Heart right ventricle (tissue), 16 donors: ENCODE measurements around the gene RAB25. TPM values are rescaled to one million over a fixed set of nuclear protein-coding genes. Genes with fewer than 3 reads are reported as not detected.

Experiments used
- ATAC-seq, 8 donors: fragments of 200-7000 bp; cut with Tn5 transposase; one replicate each; pipeline ENCODE4 v1.9.1; 2020; ENCODE audit warnings: mild to moderate bottlenecking in 8 of 8, moderate library complexity in 8 of 8, moderate number of reproducible peaks in 1 of 8
- DNase-seq, 2 donors: peaks; one replicate each; pipeline ENCODE4 v3.0.0-alpha.2; 2020
- H3K27ac ChIP-seq, 10 donors: fragments of 200-600 bp; sonication (generic) in 2 of 10; one replicate each; pipeline versions ENCODE4 v1.5.0 to v1.8.0; 2020 to 2022; ENCODE audit warnings: mild to moderate bottlenecking in 3 of 10
- H3K27me3 ChIP-seq, 7 donors: fragments of 200-600 bp; one replicate each; pipeline ENCODE4 v1.8.0; 2021 to 2022; ENCODE audit warnings: mild to moderate bottlenecking in 2 of 7
- H3K36me3 ChIP-seq, 9 donors: fragments of 200-600 bp; sonication (generic) in 1 of 9; one replicate each; pipeline versions ENCODE4 v1.5.0 to v1.8.0; 2020 to 2022; ENCODE audit warnings: mild to moderate bottlenecking in 2 of 9
- H3K4me1 ChIP-seq, 9 donors: fragments of 200-600 bp; sonication (generic) in 1 of 9; one replicate each; pipeline versions ENCODE4 v1.5.0 to v1.8.0; 2020 to 2022; ENCODE audit warnings: mild to moderate bottlenecking in 4 of 9
- H3K4me3 ChIP-seq, 10 donors: fragments of 200-600 bp; sonication (generic) in 2 of 10; one replicate each; pipeline versions ENCODE4 v1.5.0 to v1.8.0; 2020 to 2022; ENCODE audit warnings: mild to moderate bottlenecking in 7 of 10, moderate library complexity in 2 of 10
- H3K9me3 ChIP-seq, 11 donors: fragments of 200-600 bp in 10 of 11; sonication (generic) in 2 of 11; one replicate each; pipeline versions ENCODE4 v1.5.0 to v1.8.0; 2013 to 2022; ENCODE audit warnings: mild to moderate bottlenecking in 2 of 11, control low read depth in 1 of 11, moderate library complexity in 1 of 11
- CTCF ChIP-seq, 9 donors: fragments of 200-600 bp; sonication (generic) in 2 of 9; IDR thresholded peaks; one replicate each; pipeline versions ENCODE4 v1.5.0 to v1.8.0; 2021 to 2022; ENCODE audit warnings: antibody characterized with exemption in 9 of 9, mild to moderate bottlenecking in 5 of 9, moderate library complexity in 1 of 9
- WGBS, 2 donors: extraction: QIAGEN DNeasy Blood & Tissue Kit; methylation state at CpG; one replicate each; pipeline ENCODE4 v1.1.7; 2013; ENCODE audit warnings: inconsistent platforms in 1 of 2; 5-methylcytosine and 5-hydroxymethylcytosine counted together
- intact Hi-C, 10 donors: fragments of 100-400 bp; cut with DNase I; formaldehyde crosslinking; loops; one replicate each; pipeline versions ENCODE4 v1.11.1 to v1.14.2; 2022
- polyA plus RNA-seq, 2 donors: library from polyadenylated mRNA; stranded (reverse); fragments of 200-250 nt; gene quantifications; one replicate each; pipeline ENCODE4 v1.2.3, GENCODE V29; 2013
- total RNA-seq, 10 donors: library from RNA; stranded (reverse); fragmentation: NEBNext Ultra II Directional in 3 of 10; extraction: Animal tissue kit (Norgen Biotek cat#: 25700) in 3 of 10; gene quantifications; one replicate each; pipeline versions ENCODE4 v1.2.1 to v1.2.4, GENCODE V29; 2021 to 2023
- donor health status: Arrhythmogenic right ventricular cardiomyopathy.
- donor health status: ischemic (EF 13 %, LVEDD 7.1; RV severe dilation, severe dysfunction).
- donor health status: healthy with polysubstance abuse.
- donor health status: DM: no; HTN: yes; CAD: no.
- donor health status: DM: no; HTN: no; CAD: no.
- donor health status: ischemic (EF 25% LVEDD 6.9; RV normal size, moderate dysfunction).
- donor health status: ischemic (EF 25% LVEDD 5.7; RV mildly dilated, moderate dysfunction).
- donor health status: healthy.
- donor health status: DM: yes; HTN: yes; CAD: no.
- donor health status: Ischemic cardiomyopathy.
- donor health status: ischemic (EF 35%, LVEDD 5.7; RV mildly dilated, moderate dysfunction).
- donor health status: nonischemic (EF 11% LVEDD 7.7; RV severe dilation, severe dysfunction).
- donor health status: DM: yes; HTN: yes; CAD: no.
- donor health status: PGD.
- donor health status: ischemic (EF 29% LVEDD 5.4; RV normal size, mild dysfunction).
- donor health status: nonischemic (EF 23%, LVEDD 6.1; RV moderate dilation, normal function).

RAB25 gene
- total and polyA plus RNA-seq, 12 donors = 0.17 to 0.50 TPM; not detected in 10

- H3K9me3 ChIP-seq = no peaks in the 10 kb centered on the region
- ATAC-seq (no peak), DNase-seq (no peak)
- no peak for TF ChIP-seq CTCF (IDR thresholded peaks at IDR 0.05)
- WGBS, 2 donors = 32 to 33% methylated on average over 1 of the region's 1 CpG
- no peaks in the 10 kb centered on the region for H3K36me3 ChIP-seq
- H3K4me3 ChIP-seq = no peak overlapping the region
- intact Hi-C loops = no loop called here
- H3K27ac ChIP-seq = no peak overlapping the region
- H3K4me1 ChIP-seq = peaks cover 4 to 35% (median 10%) of the 10 kb centered on the region in 9 donors
- H3K27me3 ChIP-seq = no peaks in the 10 kb centered on the region
These were observed 12.2 kb downstream of the RAB25 start for GRCh38 chr1:156073110-156073687.

- H3K4me1 ChIP-seq = peaks cover 4 to 35% (median 10%) of the 10 kb centered on the region in 9 donors
- whole genome bisulfite sequencing, 2 donors = 63 to 64% methylated on average over 5 of the region's 5 CpGs
- DNase-seq = no peak
These were observed 12.8 kb downstream of the RAB25 start for GRCh38 chr1:156073740-156074139.

GRCh38 chr1:156074661-156075060 is 13.7 kb downstream of the RAB25 start:
- intact Hi-C loops = no loop called here
- no peak overlapping the region for H3K4me3 ChIP-seq
- no peaks in the 10 kb centered on the region for H3K36me3 ChIP-seq
- H3K27me3 ChIP-seq = no peaks in the 10 kb centered on the region
- no peaks in the 10 kb centered on the region for H3K9me3 ChIP-seq
- H3K4me1 ChIP-seq = peaks cover 4 to 33% (median 10%) of the 10 kb centered on the region in 9 donors
- H3K27ac ChIP-seq = no peak overlapping the region
- TF ChIP-seq CTCF (IDR thresholded peaks at IDR 0.05) = no peak
- 58 to 68% methylated on average over 8 of the region's 8 CpGs for WGBS, 2 donors
- no peak for ATAC-seq
- no peak for DNase-seq

More at GRCh38 chr1:156073740-156074139, 12.8 kb downstream of the RAB25 start:
- H3K4me3 ChIP-seq = no peak overlapping the region
- intact Hi-C loops = no loop called here
- no peaks in the 10 kb centered on the region for H3K9me3 ChIP-seq
- no peak for ATAC-seq
- no peak for TF ChIP-seq CTCF (IDR thresholded peaks at IDR 0.05)
- H3K27me3 ChIP-seq = no peaks in the 10 kb centered on the region
- H3K36me3 ChIP-seq = no peaks in the 10 kb centered on the region
- no peak overlapping the region for H3K27ac ChIP-seq

- intact Hi-C loops = no loop called here
- WGBS, 2 donors = 30 to 45% methylated on average over 3 of the region's 3 CpGs
- Histone ChIP-seq H3K4me1 (peaks cover 4 to 28% (median 10%) of the 10 kb centered on the region in 9 donors), H3K27ac (no peak overlapping the region), H3K27me3 (no peaks in the 10 kb centered on the region), H3K36me3 (no peaks in the 10 kb centered on the region), H3K9me3 (no peaks in the 10 kb centered on the region), H3K4me3 (no peak overlapping the region)
- ATAC-seq = no peak
- no peak for TF ChIP-seq CTCF (IDR thresholded peaks at IDR 0.05)
- DNase-seq = no peak
These were observed 14.2 kb downstream of the RAB25 start for GRCh38 chr1:156075162-156075561.
